Liver (tissue), 9 donors: ENCODE results near the gene MEIS2. TPM values are rescaled to one million over a fixed set of nuclear protein-coding genes. Genes with fewer than 3 reads are reported as not detected.

Source experiments
- DNase-seq: peaks from one replicate; pipeline ENCODE4 v3.0.0-alpha.2; 2017; ENCODE audit warnings: low spot score
- H3K27ac ChIP-seq, 2 donors: one replicate each; pipeline ENCODE4 v1.7.0; 2013; ENCODE audit warnings: inconsistent platforms in 2 of 2, low read length in 2 of 2, control low read depth in 1 of 2, low read depth in 1 of 2, mild to moderate bottlenecking in 1 of 2
- H3K27me3 ChIP-seq, 4 donors: one replicate each; pipeline versions ENCODE4 v1.6.1 to v1.7.0; 2013; ENCODE audit warnings: low read length in 3 of 4, inconsistent platforms in 1 of 4, mild to moderate bottlenecking in 1 of 4, moderate library complexity in 1 of 4; ENCODE audit not compliant: control insufficient read depth in 4 of 4, insufficient read depth in 4 of 4
- H3K36me3 ChIP-seq, 4 donors: one replicate each; pipeline versions ENCODE4 v1.6.1 to v1.7.0; 2013; ENCODE audit warnings: low read length in 3 of 4, mild to moderate bottlenecking in 3 of 4, low read depth in 1 of 4, moderate library complexity in 1 of 4; ENCODE audit not compliant: control insufficient read depth in 4 of 4, insufficient read depth in 3 of 4
- H3K4me1 ChIP-seq, 4 donors: one replicate each; pipeline versions ENCODE4 v1.6.1 to v1.7.0; 2013; ENCODE audit warnings: low read length in 3 of 4, mild to moderate bottlenecking in 3 of 4, moderate library complexity in 1 of 4; ENCODE audit not compliant: control insufficient read depth in 4 of 4, insufficient read depth in 4 of 4
- H3K4me3 ChIP-seq, 3 donors: one replicate each; pipeline versions ENCODE4 v1.6.1 to v1.7.0; 2013; ENCODE audit warnings: low read length in 3 of 3, control low read depth in 1 of 3, low read depth in 1 of 3, mild to moderate bottlenecking in 1 of 3
- H3K9ac ChIP-seq, 2 donors: one replicate each; pipeline ENCODE4 v1.7.0; 2013; ENCODE audit warnings: low read length in 2 of 2, mild to moderate bottlenecking in 2 of 2, moderate library complexity in 2 of 2, control low read depth in 1 of 2, low read depth in 1 of 2
- H3K9me3 ChIP-seq, 4 donors: one replicate each; pipeline versions ENCODE4 v1.6.1 to v1.7.0; 2013; ENCODE audit warnings: low read length in 3 of 4; ENCODE audit not compliant: control insufficient read depth in 4 of 4
- EGR1 ChIP-seq, 2 donors: IDR thresholded peaks; 2 replicates each; pipeline ENCODE4 v1.6.1; 2016 to 2018; ENCODE audit warnings: antibody characterized with exemption in 2 of 2, low read depth in 2 of 2
- FOXA1 ChIP-seq: IDR thresholded peaks from 2 replicates; pipeline ENCODE4 v1.6.1; 2016; ENCODE audit warnings: antibody characterized with exemption
- FOXA2 ChIP-seq: IDR thresholded peaks from 2 replicates; pipeline ENCODE4 v1.6.1; 2016; ENCODE audit warnings: antibody characterized with exemption
- HNF4A ChIP-seq, 2 donors: conservative IDR thresholded peaks; 2 replicates each; pipeline ENCODE4 v1.6.1; 2016; ENCODE audit warnings: antibody characterized with exemption in 2 of 2, mild to moderate bottlenecking in 2 of 2
- HNF4G ChIP-seq: IDR thresholded peaks from 2 replicates; pipeline ENCODE4 v1.6.1; 2016; ENCODE audit warnings: antibody characterized with exemption
- JUND ChIP-seq, 2 donors: IDR thresholded peaks; 2 replicates each; pipeline ENCODE4 v1.6.1; 2016; ENCODE audit warnings: antibody characterized with exemption in 2 of 2
- SP1 ChIP-seq: IDR thresholded peaks from 2 replicates; pipeline ENCODE4 v1.6.1; 2018; ENCODE audit warnings: antibody characterized with exemption, mild to moderate bottlenecking
- TAF1 ChIP-seq: conservative IDR thresholded peaks from 2 replicates; pipeline ENCODE4 v1.6.1; 2016; ENCODE audit warnings: antibody characterized with exemption, mild to moderate bottlenecking
- YY1 ChIP-seq: IDR thresholded peaks from 2 replicates; pipeline ENCODE4 v1.6.1; 2016; ENCODE audit warnings: antibody characterized with exemption, mild to moderate bottlenecking
- WGBS: extraction: QIAGEN DNeasy Blood & Tissue Kit; methylation state at CpG from one replicate; pipeline ENCODE4 v1.1.7; 2013; 5-methylcytosine and 5-hydroxymethylcytosine counted together
- polyA plus RNA-seq, 2 donors: library from polyadenylated mRNA; stranded (reverse) in 1 of 2; unstranded in 1 of 2; fragments of 200-250 nt in 1 of 2; fragments of >200 nt in 1 of 2; fragmentation: Nextera tagmentation in 1 of 2; extraction: Ambion mirVana in 1 of 2; gene quantifications; one replicate each; pipeline versions ENCODE4 v1.2.1 to v1.2.3, GENCODE V29; 2013 to 2015
- total RNA-seq, 2 donors: library from RNA; depleted of rRNA; stranded (reverse); fragments of >200 nt; gene quantifications; one replicate each; pipeline ENCODE4 v1.2.3, GENCODE V29; 2014
- TF ChIP-seq, protein P1 (sequence below): IDR thresholded peaks from 2 replicates; pipeline ENCODE4 v1.6.1; 2016; ENCODE audit warnings: antibody characterized with exemption
- TF ChIP-seq, protein P2 (sequence below): IDR thresholded peaks from 2 replicates; pipeline ENCODE4 v1.6.1; 2016; ENCODE audit warnings: antibody characterized with exemption, mild to moderate bottlenecking
- TF ChIP-seq, protein P3 (sequence below): fragments of 150-350 bp; IDR thresholded peaks from 2 replicates; pipeline ENCODE4 v1.5.1; 2017; ENCODE audit warnings: improper control_type of control experiment, low read depth, low read length; ENCODE audit not compliant: missing input control
- TF ChIP-seq, protein P4 (sequence below): IDR thresholded peaks from 2 replicates; pipeline ENCODE4 v1.6.1; 2016; ENCODE audit warnings: antibody characterized with exemption
- TF ChIP-seq, protein P5 (sequence below): IDR thresholded peaks from 2 replicates; pipeline ENCODE4 v1.6.1; 2016; ENCODE audit warnings: antibody characterized with exemption
- donor health status: healthy.
- donor health status: healthy.
- donor health status: healthy.
- donor health status: healthy.
- donor health status: healthy.

The MEIS2 gene
- total RNA-seq (10 to 100 TPM; 10.9 to 12.6 TPM), polyA plus RNA-seq (1 to 10 TPM; 3.9 to 4.3 TPM)

DNA sequence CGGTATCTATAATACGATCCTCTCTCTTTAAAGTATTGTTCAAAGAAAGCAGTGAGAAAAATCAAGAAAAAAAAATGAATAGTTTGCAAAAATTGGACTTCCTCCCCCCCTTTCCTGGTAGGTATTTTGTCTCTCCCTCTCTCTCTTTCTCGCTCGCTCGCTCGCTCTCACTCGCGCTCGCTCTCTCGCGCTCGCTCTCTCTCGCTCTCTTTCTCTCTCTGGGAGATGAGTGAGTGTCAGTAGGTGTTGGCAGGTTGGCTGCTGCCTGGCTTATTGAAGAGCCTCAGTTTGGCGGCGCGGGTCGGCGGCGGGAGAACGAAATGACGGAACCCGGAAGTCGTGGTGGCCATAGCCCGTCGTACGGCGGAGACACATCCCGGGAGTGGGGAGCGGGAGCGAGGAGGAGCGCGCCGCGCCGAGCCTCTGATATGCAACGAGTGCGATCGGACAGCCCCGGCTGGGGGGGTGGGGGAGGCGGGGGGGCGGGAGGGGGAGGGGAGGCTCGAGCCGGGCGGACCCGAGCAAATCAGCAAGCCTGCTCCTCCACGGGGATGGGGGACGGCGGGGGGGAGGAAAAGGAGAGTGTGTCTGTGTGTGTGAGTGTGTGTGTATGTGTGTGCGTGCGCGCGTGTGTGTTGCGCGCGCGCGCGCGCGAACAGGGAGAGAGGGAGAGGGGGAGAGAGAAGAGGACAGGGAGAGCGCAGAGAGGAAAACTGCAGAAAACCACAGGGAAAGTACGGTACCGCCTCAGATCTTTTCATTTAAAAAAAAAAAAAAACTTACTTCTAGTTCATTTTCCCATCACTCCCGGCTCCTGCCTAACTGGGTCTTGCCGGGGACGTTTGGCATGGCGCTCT is at the start of gene MEIS2:
Gene MEIS2 (minus strand): TSS at position 441 of the 857 bp plus-strand sequence. CDS start 1,083 bp downstream, outside the sequence.
- TF ChIP-seq YY1 (peak; percentile 82), TAF1 (peak; percentile 92), FOXA2 (no peak), EGR1 (IDR thresholded peaks at IDR 0.05; ENCODE audit: low read depth in 2 of 2) (no peak)
- TF ChIP-seq, protein P1, sequence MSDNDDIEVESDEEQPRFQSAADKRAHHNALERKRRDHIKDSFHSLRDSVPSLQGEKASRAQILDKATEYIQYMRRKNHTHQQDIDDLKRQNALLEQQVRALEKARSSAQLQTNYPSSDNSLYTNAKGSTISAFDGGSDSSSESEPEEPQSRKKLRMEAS: peak; percentile 31
- TF ChIP-seq, protein P2, sequence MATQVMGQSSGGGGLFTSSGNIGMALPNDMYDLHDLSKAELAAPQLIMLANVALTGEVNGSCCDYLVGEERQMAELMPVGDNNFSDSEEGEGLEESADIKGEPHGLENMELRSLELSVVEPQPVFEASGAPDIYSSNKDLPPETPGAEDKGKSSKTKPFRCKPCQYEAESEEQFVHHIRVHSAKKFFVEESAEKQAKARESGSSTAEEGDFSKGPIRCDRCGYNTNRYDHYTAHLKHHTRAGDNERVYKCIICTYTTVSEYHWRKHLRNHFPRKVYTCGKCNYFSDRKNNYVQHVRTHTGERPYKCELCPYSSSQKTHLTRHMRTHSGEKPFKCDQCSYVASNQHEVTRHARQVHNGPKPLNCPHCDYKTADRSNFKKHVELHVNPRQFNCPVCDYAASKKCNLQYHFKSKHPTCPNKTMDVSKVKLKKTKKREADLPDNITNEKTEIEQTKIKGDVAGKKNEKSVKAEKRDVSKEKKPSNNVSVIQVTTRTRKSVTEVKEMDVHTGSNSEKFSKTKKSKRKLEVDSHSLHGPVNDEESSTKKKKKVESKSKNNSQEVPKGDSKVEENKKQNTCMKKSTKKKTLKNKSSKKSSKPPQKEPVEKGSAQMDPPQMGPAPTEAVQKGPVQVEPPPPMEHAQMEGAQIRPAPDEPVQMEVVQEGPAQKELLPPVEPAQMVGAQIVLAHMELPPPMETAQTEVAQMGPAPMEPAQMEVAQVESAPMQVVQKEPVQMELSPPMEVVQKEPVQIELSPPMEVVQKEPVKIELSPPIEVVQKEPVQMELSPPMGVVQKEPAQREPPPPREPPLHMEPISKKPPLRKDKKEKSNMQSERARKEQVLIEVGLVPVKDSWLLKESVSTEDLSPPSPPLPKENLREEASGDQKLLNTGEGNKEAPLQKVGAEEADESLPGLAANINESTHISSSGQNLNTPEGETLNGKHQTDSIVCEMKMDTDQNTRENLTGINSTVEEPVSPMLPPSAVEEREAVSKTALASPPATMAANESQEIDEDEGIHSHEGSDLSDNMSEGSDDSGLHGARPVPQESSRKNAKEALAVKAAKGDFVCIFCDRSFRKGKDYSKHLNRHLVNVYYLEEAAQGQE: peak; percentile 42
- 1% methylated on average over 67 of the region's 67 CpGs for WGBS
- Histone ChIP-seq H3K27ac (peak within 1 kb of the TSS; percentile 81 to 97), H3K27me3 (peaks cover 0 to 3% (median 0%) of the 10 kb centered on the region in 4 donors), H3K4me3 (peak within 1 kb of the TSS; percentile 65 to 95 (median 91)), H3K9ac (peak within 1 kb of the TSS; percentile 66 to 91), H3K36me3 (no peaks in the 10 kb centered on the region), H3K4me1 (peaks cover 0 to 9% (median 6%) of the 10 kb centered on the region in 4 donors), H3K9me3 (no peaks in the 10 kb centered on the region)
- peak; percentile 80 for DNase-seq

DNA sequence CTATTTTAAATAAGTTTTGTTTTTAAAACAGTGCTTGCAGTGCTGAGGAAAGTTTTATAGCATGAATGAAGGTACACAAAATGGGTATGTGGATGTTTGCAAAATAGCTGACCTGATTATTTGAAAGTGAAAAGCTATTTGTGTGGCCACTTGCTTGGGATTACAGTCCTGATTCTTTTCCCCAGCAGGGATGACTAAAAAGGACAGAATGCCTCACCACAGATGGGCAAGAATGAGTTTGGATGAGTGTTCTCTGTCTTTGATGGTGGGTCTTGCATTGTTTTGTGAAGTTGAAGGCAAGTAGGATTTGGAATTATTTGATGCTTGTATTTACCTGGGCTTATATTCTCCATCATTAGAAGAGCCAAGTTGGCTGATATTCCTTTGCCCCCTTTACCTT is 48.8 kb upstream of the MEIS2 start:
- TF ChIP-seq HNF4G: no peak
- TF ChIP-seq JUND (IDR thresholded peaks at IDR 0.05): no peak
- no peak for TF ChIP-seq FOXA2
- no peak overlapping the region for H3K27ac ChIP-seq
- no peak for DNase-seq
- no peaks in the 10 kb centered on the region for H3K4me1 ChIP-seq
- no peak overlapping the region for H3K4me3 ChIP-seq
- H3K27me3 ChIP-seq: no peaks in the 10 kb centered on the region
- no peaks in the 10 kb centered on the region for H3K36me3 ChIP-seq
- no peaks in the 10 kb centered on the region for H3K9me3 ChIP-seq
- no peak overlapping the region for H3K9ac ChIP-seq

DNA sequence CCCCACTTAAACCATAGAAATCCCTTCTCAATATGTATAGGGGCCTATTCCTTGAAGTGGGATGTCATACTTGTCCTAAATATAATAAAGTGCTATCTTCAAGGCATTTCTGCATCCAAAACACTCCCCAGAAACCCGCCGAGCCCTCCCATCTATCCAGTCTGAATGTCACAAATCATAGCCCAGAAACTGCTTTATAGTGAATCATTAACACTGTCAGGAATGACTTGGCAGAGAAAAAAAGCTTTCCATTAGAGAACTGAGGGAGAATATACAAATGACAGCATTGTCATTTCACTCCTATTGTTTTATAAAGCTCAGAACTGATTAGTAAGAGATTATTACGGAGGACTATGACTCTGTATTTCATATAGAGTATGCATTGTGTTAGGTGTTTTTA is 48.4 kb upstream of the MEIS2 start:
- TF ChIP-seq EGR1 (IDR thresholded peaks at IDR 0.05; ENCODE audit: low read depth in 2 of 2): no peak
- TF ChIP-seq, protein P3, sequence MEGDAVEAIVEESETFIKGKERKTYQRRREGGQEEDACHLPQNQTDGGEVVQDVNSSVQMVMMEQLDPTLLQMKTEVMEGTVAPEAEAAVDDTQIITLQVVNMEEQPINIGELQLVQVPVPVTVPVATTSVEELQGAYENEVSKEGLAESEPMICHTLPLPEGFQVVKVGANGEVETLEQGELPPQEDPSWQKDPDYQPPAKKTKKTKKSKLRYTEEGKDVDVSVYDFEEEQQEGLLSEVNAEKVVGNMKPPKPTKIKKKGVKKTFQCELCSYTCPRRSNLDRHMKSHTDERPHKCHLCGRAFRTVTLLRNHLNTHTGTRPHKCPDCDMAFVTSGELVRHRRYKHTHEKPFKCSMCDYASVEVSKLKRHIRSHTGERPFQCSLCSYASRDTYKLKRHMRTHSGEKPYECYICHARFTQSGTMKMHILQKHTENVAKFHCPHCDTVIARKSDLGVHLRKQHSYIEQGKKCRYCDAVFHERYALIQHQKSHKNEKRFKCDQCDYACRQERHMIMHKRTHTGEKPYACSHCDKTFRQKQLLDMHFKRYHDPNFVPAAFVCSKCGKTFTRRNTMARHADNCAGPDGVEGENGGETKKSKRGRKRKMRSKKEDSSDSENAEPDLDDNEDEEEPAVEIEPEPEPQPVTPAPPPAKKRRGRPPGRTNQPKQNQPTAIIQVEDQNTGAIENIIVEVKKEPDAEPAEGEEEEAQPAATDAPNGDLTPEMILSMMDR: no peak
- TF ChIP-seq FOXA1: no peak
- TF ChIP-seq, protein P4, sequence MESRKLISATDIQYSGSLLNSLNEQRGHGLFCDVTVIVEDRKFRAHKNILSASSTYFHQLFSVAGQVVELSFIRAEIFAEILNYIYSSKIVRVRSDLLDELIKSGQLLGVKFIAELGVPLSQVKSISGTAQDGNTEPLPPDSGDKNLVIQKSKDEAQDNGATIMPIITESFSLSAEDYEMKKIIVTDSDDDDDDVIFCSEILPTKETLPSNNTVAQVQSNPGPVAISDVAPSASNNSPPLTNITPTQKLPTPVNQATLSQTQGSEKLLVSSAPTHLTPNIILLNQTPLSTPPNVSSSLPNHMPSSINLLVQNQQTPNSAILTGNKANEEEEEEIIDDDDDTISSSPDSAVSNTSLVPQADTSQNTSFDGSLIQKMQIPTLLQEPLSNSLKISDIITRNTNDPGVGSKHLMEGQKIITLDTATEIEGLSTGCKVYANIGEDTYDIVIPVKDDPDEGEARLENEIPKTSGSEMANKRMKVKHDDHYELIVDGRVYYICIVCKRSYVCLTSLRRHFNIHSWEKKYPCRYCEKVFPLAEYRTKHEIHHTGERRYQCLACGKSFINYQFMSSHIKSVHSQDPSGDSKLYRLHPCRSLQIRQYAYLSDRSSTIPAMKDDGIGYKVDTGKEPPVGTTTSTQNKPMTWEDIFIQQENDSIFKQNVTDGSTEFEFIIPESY: no peak
- TF ChIP-seq, protein P5, sequence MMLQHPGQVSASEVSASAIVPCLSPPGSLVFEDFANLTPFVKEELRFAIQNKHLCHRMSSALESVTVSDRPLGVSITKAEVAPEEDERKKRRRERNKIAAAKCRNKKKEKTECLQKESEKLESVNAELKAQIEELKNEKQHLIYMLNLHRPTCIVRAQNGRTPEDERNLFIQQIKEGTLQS: no peak
- TF ChIP-seq HNF4A (conservative IDR thresholded peaks at IDR 0.05): no peak
- TF ChIP-seq SP1: no peak
- H3K9ac ChIP-seq: no peak overlapping the region
- H3K4me3 ChIP-seq: no peak overlapping the region
- H3K27me3 ChIP-seq: no peaks in the 10 kb centered on the region
- no peak for DNase-seq
- H3K36me3 ChIP-seq: no peaks in the 10 kb centered on the region
- WGBS: 73% methylated on average over 3 of the region's 3 CpGs
- no peak overlapping the region for H3K27ac ChIP-seq
- no peaks in the 10 kb centered on the region for H3K9me3 ChIP-seq
- H3K4me1 ChIP-seq: no peaks in the 10 kb centered on the region
